OCI-LY3 (cell line): ENCODE results near the gene CTBP2.
"Not testable (repeated sequence)": the region's sequence is repeated elsewhere in the genome, so short reads cannot be mapped to it uniquely, and the experiment has no call there.

Experiments used
- H2AFZ ChIP-seq: fragments of 200-600, 300-600 bp; shearing (Covaris generic); 2 replicates; pipeline ENCODE4 v1.6.0; 2014; ENCODE audit warnings: antibody characterized with exemption, low read depth, low read length
- H3K27ac ChIP-seq: fragments of 200-600, 300-600 bp; sonication (generic); 2 replicates; pipeline ENCODE4 v1.5.1; 2014; ENCODE audit warnings: mild to moderate bottlenecking, low read length, moderate library complexity, mixed read lengths
- H3K27me3 ChIP-seq: fragments of 200-600, 300-600 bp; sonication (generic); 2 replicates; pipeline ENCODE4 v1.6.1; 2014; ENCODE audit warnings: low read depth, low read length, mixed read lengths
- H3K36me3 ChIP-seq: fragments of 200-600, 300-600 bp; sonication (generic); replicated peaks from 2 replicates; pipeline ENCODE3; 2014; ENCODE audit warnings: low read depth, low read length, mixed read lengths
- H3K4me1 ChIP-seq: fragments of 300-600, 200-600 bp; sonication (generic); 2 replicates; pipeline ENCODE4 v1.6.1; 2014; ENCODE audit warnings: low read length, mixed read lengths
- H3K4me2 ChIP-seq: fragments of 200-600, 300-600 bp; sonication (generic); 2 replicates; pipeline ENCODE4 v1.6.1; 2014; ENCODE audit warnings: low read length, mixed read lengths
- H3K4me3 ChIP-seq: fragments of 300-600, 200-600 bp; sonication (generic); 2 replicates; pipeline ENCODE4 v1.5.1; 2014; ENCODE audit warnings: antibody characterized with exemption, mild to moderate bottlenecking, low read length, moderate library complexity
- H3K79me2 ChIP-seq: fragments of 300-600, 200-600 bp; shearing (Covaris generic); 2 replicates; pipeline ENCODE4 v1.6.1; 2014; ENCODE audit warnings: mild to moderate bottlenecking, low read length, mixed read lengths
- H3K9ac ChIP-seq: fragments of 300-600, 200-600 bp; shearing (Covaris generic); 2 replicates; pipeline ENCODE4 v1.6.0; 2014; ENCODE audit warnings: mild to moderate bottlenecking, low read length, moderate library complexity
- H3K9me3 ChIP-seq: fragments of 200-600, 300-600 bp; shearing (Covaris generic); 2 replicates; pipeline ENCODE4 v1.6.1; 2014; ENCODE audit warnings: low read length, mixed read lengths; ENCODE audit not compliant: insufficient read depth
- H4K20me1 ChIP-seq: fragments of 200-600, 300-600 bp; sonication (generic); 2 replicates; pipeline ENCODE4 v1.6.1; 2016; ENCODE audit warnings: low read length, mixed read lengths; ENCODE audit not compliant: insufficient read depth
- EZH2phosphoT487 ChIP-seq: fragments of 200-600 bp; shearing (Covaris generic); IDR thresholded peaks from 2 replicates; pipeline ENCODE4 v1.6.1; 2018; ENCODE audit warnings: antibody characterized with exemption, mixed run types, low read depth
- TF ChIP-seq, protein P1 (sequence below): fragments of 200-600, 300-600 bp; sonication (generic); IDR thresholded peaks from 2 replicates; pipeline ENCODE4 v1.5.1; 2014; ENCODE audit warnings: antibody characterized with exemption, low read length, low read depth

Gene CTBP2

DNA sequence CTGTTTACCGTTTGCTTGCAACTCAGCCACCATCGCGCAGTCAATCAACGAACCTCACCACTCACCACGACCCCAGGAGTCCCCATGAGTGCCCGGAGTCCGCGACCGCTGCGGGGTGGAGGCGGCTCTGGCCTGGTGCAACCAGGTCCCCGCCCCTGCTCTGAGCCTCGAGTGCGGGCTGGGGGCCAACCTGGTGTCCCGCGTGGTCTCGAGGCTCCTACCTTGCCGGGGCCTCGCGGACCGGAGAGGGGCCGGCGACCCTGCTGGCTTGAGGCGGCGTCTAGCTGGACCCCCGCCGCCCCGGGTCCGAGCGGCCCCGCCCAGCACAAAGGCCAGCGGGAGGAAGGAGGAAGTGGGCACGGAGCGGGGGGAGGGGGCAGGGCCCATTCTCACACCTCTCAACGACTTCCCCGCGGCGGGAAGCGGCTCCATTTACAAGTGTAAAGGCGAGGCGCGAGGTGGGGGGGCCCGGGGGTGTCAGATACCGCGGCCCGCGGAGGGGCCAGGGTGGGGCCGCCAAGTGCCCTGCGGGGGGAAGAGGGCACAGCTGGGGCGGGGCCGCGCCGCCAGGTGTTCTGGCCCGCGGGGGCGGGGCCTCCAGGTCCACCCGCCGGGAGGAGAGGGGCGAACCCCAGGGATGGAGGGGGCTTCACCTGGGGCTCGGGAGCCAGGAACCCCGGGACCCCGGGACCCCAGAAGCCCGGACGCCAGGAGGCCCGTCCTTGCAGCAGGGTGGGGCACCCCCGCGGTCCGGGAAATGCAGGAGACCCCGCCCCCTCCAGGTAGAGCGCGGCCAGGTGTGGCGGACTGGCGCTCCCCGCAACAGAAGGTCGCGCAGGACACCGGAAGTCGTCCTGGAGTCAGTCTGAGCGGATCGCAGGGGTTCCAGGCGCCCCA lies 8.6 kb downstream of the CTBP2 start:
- H3K4me1 ChIP-seq, result no peaks in the 10 kb centered on the region
- no peaks in the 10 kb centered on the region for H3K79me2 ChIP-seq
- TF ChIP-seq, protein P1, sequence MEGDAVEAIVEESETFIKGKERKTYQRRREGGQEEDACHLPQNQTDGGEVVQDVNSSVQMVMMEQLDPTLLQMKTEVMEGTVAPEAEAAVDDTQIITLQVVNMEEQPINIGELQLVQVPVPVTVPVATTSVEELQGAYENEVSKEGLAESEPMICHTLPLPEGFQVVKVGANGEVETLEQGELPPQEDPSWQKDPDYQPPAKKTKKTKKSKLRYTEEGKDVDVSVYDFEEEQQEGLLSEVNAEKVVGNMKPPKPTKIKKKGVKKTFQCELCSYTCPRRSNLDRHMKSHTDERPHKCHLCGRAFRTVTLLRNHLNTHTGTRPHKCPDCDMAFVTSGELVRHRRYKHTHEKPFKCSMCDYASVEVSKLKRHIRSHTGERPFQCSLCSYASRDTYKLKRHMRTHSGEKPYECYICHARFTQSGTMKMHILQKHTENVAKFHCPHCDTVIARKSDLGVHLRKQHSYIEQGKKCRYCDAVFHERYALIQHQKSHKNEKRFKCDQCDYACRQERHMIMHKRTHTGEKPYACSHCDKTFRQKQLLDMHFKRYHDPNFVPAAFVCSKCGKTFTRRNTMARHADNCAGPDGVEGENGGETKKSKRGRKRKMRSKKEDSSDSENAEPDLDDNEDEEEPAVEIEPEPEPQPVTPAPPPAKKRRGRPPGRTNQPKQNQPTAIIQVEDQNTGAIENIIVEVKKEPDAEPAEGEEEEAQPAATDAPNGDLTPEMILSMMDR, result no peak
- TF ChIP-seq EZH2phosphoT487, result no peak
- H3K4me2 ChIP-seq, result no peak overlapping the region
- H3K27me3 ChIP-seq, result peaks cover 27% of the 10 kb centered on the region
- no peaks in the 10 kb centered on the region for H3K9me3 ChIP-seq
- H3K9ac ChIP-seq, result no peak overlapping the region
- H3K4me3 ChIP-seq, result no peak overlapping the region
- H3K27ac ChIP-seq, result no peak overlapping the region
- H3K36me3 ChIP-seq, result no peaks in the 10 kb centered on the region
- no peak overlapping the region for H2AFZ ChIP-seq
- no peaks in the 10 kb centered on the region for H4K20me1 ChIP-seq

DNA sequence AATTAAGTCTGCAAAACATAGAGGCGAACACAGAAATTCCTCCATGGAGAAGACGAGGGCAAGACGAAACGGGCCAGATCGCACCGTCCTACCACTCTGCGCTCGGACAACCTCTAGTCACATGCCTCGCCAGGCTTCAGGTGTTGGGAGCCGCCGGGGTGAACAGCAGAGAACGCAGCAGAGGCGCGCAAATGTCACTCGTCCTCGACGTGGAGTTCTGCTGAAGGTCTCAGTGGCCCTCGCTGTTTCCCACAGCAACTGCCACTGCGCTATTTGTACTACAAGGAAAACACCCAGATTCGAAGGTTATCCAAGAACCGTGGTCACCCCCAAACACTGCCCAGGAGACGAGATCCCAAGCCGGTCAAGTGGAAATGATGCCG lies 9.2 kb downstream of the CTBP2 start:
- H4K20me1 ChIP-seq, result no peaks in the 10 kb centered on the region
- peaks cover 22% of the 10 kb centered on the region; the same call in 1 of the 2 replicates for H3K27me3 ChIP-seq
- H3K9ac ChIP-seq, result no peak overlapping the region
- no peaks in the 10 kb centered on the region for H3K4me1 ChIP-seq
- no peak overlapping the region for H3K27ac ChIP-seq
- H3K4me2 ChIP-seq, result no peak overlapping the region
- no peak overlapping the region for H3K4me3 ChIP-seq
- H3K79me2 ChIP-seq, result no peaks in the 10 kb centered on the region
- H3K36me3 ChIP-seq, result no peaks in the 10 kb centered on the region
- H2AFZ ChIP-seq, result no peak overlapping the region
- no peaks in the 10 kb centered on the region for H3K9me3 ChIP-seq
- TF ChIP-seq, protein P1, result no peak
- no peak for TF ChIP-seq EZH2phosphoT487

DNA sequence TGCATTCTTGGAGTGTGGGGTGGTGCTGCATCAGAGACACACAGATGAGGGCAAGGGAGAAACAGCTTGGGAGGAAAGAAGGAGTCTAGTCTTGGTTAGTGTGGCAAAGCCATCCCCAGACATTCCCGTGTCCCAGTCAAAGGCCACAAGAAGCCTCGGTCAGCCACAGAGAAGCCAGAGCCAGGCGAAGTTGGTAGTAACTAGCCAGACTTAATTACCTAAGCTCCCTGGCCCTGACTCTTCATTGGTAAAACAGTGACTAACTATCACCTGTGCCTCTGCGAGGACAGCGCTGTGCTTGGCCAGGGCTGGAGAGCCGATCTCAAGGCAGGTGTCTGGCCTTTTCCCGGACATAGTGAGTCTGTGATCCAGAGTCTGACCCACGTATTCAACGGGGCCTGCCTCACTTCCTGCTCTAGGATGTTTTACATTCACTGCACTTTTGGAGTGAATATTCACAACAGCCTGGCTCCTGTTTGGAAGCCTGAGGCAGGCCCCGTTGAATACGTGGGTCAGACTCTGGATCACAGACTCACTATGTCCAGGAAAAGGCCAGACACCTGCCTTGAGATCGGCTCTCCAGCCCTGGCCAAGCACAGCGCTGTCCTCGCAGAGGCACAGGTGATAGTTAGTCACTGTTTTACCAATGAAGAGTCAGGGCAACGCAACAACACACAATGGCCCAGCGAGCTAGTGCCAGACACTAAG lies 9.8 kb downstream of the CTBP2 start:
- not testable (repeated sequence) for H4K20me1 ChIP-seq, H3K4me2 ChIP-seq, H3K36me3 ChIP-seq, H2AFZ ChIP-seq, H3K4me1 ChIP-seq, H3K27ac ChIP-seq, H3K79me2 ChIP-seq, H3K9ac ChIP-seq, H3K9me3 ChIP-seq, H3K4me3 ChIP-seq
- peaks cover 17% of the 10 kb centered on the region; the same call in 1 of the 2 replicates for H3K27me3 ChIP-seq

DNA sequence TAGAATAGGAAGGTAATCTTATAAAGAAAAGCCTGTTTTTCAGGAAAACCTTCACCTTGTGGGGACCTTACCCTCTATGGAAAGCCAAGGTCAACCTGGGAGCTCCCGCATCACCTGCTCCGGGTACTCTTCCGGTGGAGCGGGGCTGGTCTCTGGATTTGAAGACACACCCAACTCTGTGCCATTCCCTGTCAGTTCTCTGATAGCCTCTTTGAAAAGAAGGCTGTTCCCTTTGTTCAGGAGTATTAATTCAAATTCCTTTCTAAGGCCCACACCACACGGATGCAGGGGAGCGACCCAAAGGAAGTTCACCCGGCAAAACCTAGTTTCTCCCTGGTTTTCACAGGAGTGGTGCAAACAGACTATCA lies 10.7 kb downstream of the CTBP2 start:
- H3K27me3 ChIP-seq, result peaks cover 18% of the 10 kb centered on the region; the same call in 1 of the 2 replicates
- no peak overlapping the region for H2AFZ ChIP-seq
- H3K4me3 ChIP-seq, result no peak overlapping the region
- TF ChIP-seq EZH2phosphoT487, result no peak
- TF ChIP-seq, protein P1, result no peak
- no peaks in the 10 kb centered on the region for H4K20me1 ChIP-seq
- H3K4me1 ChIP-seq, result no peaks in the 10 kb centered on the region
- H3K27ac ChIP-seq, result no peak overlapping the region
- no peak overlapping the region for H3K9ac ChIP-seq
- no peak overlapping the region for H3K4me2 ChIP-seq
- H3K79me2 ChIP-seq, result no peaks in the 10 kb centered on the region
- no peaks in the 10 kb centered on the region for H3K9me3 ChIP-seq
- no peaks in the 10 kb centered on the region for H3K36me3 ChIP-seq
